Activated CD4-positive, alpha-beta T cell treated with anti-CD3 and anti-CD28 coated beads for 36 hours (primary cell): ENCODE results near the gene SYNDIG1. TPM values are rescaled to one million over a fixed set of nuclear protein-coding genes. Genes with fewer than 3 reads are reported as not detected.

Experiments used
- ATAC-seq: fragments of 200-7000 bp; cut with Tn5 transposase; one replicate; pipeline ENCODE4 v1.10.0; 2021; ENCODE audit warnings: mild to moderate bottlenecking, moderate library complexity
- CTCF ChIA-PET: fragments of 350-600 bp; sonication (Branson Sonifier 250); formaldehyde crosslinking; loops from one replicate; lab custom pipeline; 2021; ENCODE audit warnings: antibody characterized with exemption; lab: Charles Lee
- POLR2A ChIA-PET: fragments of 350-600 bp; sonication (Branson Sonifier 250); formaldehyde crosslinking; loops from one replicate; lab custom pipeline; 2021; ENCODE audit warnings: antibody characterized with exemption, inconsistent platforms; lab: Charles Lee
- DNase-seq: peaks from one replicate; pipeline ENCODE4 v3.0.0-alpha.2; 2020
- H3K27ac Mint-ChIP-seq: one replicate; pipeline ENCODE4 v1.8.0; 2021; ENCODE audit warnings: mixed read lengths
- H3K27me3 Mint-ChIP-seq: one replicate; pipeline ENCODE4 v1.8.0; 2021; ENCODE audit warnings: mixed read lengths
- H3K36me3 Mint-ChIP-seq: one replicate; pipeline ENCODE4 v1.8.0; 2021; ENCODE audit warnings: low read depth, mixed read lengths
- H3K4me1 Mint-ChIP-seq: one replicate; pipeline ENCODE4 v1.8.0; 2021; ENCODE audit warnings: mixed read lengths
- H3K4me3 Mint-ChIP-seq: one replicate; pipeline ENCODE4 v1.8.0; 2021; ENCODE audit warnings: mild to moderate bottlenecking, moderate library complexity, mixed read lengths
- H3K9me3 Mint-ChIP-seq: one replicate; pipeline ENCODE4 v1.8.0; 2021; ENCODE audit warnings: low read depth, mixed read lengths
- intact Hi-C, 2 experiments: fragments of 100-400 bp; cut with DNase I in 1 of 2; cut with micrococcal nuclease in 1 of 2; formaldehyde crosslinking; loops; one replicate each; pipeline versions ENCODE4 v1.14.2 to v1.15.1; 2022 to 2024; cut with DNase I, micrococcal nuclease
- total RNA-seq, 2 experiments: library from RNA; stranded (reverse); gene quantifications; one replicate each; pipeline ENCODE4 v1.2.3, GENCODE V29; 2021

SYNDIG1 gene
- total RNA-seq, 2 experiments from 2014 or later = not detected

DNA sequence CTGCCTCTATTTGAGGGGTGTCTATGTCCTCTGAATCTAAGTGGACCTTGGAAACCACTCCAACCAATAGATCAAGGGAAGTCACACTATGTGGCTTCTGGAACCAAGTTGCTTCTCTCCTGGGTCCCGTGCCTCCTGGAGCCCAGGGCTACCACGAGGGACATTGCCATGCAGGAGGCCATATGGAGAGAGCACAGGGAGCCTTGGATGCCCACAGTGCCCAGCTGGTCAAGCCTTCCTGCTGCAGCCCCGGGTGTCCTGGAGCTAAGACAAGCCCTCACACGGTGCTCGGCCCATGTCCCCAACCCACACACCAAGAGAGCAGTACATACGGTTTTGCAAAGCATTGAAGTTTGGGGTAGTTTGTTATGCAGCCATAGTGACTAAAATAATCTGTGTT, 231.6 kb downstream of the SYNDIG1 start:
- H3K27ac Mint-ChIP-seq = no peak overlapping the region
- H3K27me3 Mint-ChIP-seq = no peaks in the 10 kb centered on the region
- H3K4me3 Mint-ChIP-seq = no peak overlapping the region
- DNase-seq = no peak
- no peaks in the 10 kb centered on the region for H3K4me1 Mint-ChIP-seq
- no peak for ATAC-seq
- ChIA-PET CTCF (interaction anchor here (0.7 kb wide), 1 partner anchor 464 kb away, joined by 3 read pairs; no protein-coding TSS in a partner anchor), POLR2A (no interaction called here)
- no peaks in the 10 kb centered on the region for H3K36me3 Mint-ChIP-seq
- no peaks in the 10 kb centered on the region for H3K9me3 Mint-ChIP-seq
- intact Hi-C loops = no loop called here

DNA sequence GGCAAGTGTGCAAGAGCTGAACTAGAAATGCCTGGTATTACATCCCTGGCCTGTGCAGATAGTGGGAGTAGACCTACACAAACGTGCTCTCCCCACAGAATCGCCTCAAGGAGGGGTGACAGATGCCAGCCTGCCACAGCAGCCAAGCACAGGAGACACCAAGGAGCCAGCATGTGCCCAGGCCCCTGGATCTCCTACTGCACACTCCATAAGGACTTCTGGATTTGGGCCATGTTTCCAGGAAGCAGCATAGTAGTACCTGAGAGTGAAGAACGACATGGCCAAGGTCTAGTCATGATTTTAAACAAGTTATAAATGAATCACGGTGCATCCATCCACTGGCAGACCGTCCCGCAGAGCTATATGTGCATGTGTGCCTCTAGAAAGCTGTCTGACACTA, 232.2 kb downstream of the SYNDIG1 start:
- H3K4me1 Mint-ChIP-seq = no peaks in the 10 kb centered on the region
- DNase-seq (no peak), ATAC-seq (no peak)
- no peaks in the 10 kb centered on the region for H3K27me3 Mint-ChIP-seq
- intact Hi-C loops = no loop called here
- H3K36me3 Mint-ChIP-seq = no peaks in the 10 kb centered on the region
- CTCF ChIA-PET = interaction anchor here (0.7 kb wide), 1 partner anchor 464 kb away, joined by 3 read pairs; no protein-coding TSS in a partner anchor
- H3K4me3 Mint-ChIP-seq = no peak overlapping the region
- POLR2A ChIA-PET = no interaction called here
- no peak overlapping the region for H3K27ac Mint-ChIP-seq
- no peaks in the 10 kb centered on the region for H3K9me3 Mint-ChIP-seq

DNA sequence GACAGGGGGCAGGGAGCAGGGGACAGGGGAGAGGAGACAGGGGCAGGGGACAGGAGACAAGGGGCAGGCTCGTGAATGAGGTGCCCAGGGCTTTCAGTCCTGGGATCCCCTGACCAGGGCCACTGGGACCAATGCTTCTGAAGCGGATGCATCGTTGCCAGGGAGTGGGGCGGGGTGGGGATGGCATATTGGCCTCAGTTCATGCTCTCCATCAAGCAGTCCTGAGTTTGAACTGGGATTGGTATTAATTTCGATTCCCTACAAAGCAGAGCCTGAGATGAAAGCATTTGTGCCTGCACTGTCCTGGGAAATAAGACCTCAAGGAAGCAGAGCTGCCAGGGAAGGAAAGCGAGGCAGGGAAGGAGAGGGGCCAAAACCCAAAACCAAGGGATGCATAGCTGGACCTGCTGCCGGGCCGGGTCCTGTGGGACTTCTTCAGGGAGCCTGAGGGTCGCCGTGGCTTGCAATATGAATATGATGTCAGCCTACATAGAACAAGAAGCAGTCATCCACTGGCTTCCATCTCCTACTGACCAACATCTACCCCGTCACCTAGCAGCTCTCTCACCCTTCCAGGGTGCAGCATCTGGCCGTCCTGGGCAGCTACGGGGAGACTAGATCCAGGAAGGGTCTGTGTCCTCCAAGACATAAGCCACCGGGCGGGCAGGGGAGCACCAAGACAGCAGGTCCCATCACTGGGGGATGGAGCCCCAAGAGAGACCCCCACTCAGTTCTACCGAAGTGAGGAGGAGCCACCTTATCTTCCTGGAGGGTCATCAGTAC, 233.3 kb downstream of the SYNDIG1 start:
- ChIA-PET POLR2A (no interaction called here), CTCF (no interaction called here)
- DNase-seq (no peak), ATAC-seq (no peak)
- Mint-ChIP-seq H3K27me3 (no peaks in the 10 kb centered on the region), H3K9me3 (no peaks in the 10 kb centered on the region), H3K4me1 (no peaks in the 10 kb centered on the region), H3K36me3 (no peaks in the 10 kb centered on the region), H3K4me3 (no peak overlapping the region), H3K27ac (no peak overlapping the region)
- intact Hi-C loops = no loop called here

DNA sequence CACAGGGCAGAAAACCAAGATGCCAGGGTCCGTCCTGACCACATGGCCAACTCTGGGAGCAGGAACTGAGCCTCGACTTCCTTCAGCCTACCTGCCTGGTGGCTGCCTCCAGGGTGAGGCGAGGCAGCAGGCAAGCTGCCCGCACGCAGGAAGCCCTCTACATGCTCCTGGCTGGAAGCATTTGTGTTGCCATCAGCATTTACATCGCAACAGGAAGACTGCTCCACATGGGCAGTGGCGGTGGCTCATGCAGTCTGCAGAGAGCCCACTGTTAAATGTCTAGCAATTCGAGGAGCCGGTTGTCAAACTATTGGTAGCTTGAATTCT, 233.8 kb downstream of the SYNDIG1 start:
- POLR2A ChIA-PET = no interaction called here

DNA sequence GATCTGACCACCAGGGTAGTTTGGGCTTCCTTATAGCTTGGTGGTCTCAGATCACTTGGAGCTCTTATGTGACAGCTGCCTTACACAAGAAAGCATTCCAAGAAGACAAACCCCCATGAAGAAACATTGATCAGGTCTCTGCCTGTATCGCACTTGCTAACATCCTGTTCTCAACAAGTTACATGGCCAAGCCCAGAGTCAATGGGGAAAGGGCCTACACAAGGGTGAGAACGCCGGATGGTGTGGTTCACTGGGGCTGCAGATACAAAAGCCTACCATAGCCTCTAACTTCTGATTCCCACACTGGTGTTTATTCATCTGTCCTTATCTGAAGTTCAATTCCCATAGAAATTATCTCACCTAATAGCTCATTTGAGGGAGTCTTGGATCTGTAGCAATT, 235.5 kb downstream of the SYNDIG1 start:
- POLR2A ChIA-PET = no interaction called here
- intact Hi-C loops = no loop called here
- no peak overlapping the region for H3K4me3 Mint-ChIP-seq
- no peaks in the 10 kb centered on the region for H3K4me1 Mint-ChIP-seq
- H3K36me3 Mint-ChIP-seq = no peaks in the 10 kb centered on the region
- no peaks in the 10 kb centered on the region for H3K9me3 Mint-ChIP-seq
- DNase-seq (no peak), ATAC-seq (no peak)
- CTCF ChIA-PET = no interaction called here
- no peak overlapping the region for H3K27ac Mint-ChIP-seq
- H3K27me3 Mint-ChIP-seq = no peaks in the 10 kb centered on the region

More for the DNA sequence above, 233.8 kb downstream of the SYNDIG1 start:
- Mint-ChIP-seq H3K36me3 (no peaks in the 10 kb centered on the region), H3K4me3 (no peak overlapping the region), H3K4me1 (no peaks in the 10 kb centered on the region), H3K9me3 (no peaks in the 10 kb centered on the region), H3K27me3 (no peaks in the 10 kb centered on the region), H3K27ac (no peak overlapping the region)
- CTCF ChIA-PET = no interaction called here
- intact Hi-C loops = no loop called here
- ATAC-seq (no peak), DNase-seq (no peak)

DNA sequence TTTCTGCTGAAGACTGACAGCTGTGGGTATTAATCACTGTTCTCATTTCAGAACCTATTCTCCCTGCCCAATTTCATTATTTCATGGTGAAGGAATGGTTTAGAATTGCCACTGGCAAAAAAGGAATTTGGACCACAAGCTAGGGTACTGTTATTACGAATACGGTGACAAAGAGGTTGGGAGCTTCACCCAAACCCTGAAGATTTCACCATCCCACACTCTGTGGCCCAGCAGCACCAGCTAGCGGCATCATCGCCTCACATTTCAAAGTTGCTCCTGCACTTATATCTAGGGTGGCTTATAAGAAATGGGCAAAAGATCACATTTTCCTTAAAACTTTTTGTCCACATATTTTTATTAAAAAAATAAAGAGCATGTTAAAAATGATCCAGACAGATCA, 236.1 kb downstream of the SYNDIG1 start:
- no peak overlapping the region for H3K4me3 Mint-ChIP-seq
- H3K4me1 Mint-ChIP-seq = no peaks in the 10 kb centered on the region
- POLR2A ChIA-PET = no interaction called here
- H3K27me3 Mint-ChIP-seq = no peaks in the 10 kb centered on the region
- CTCF ChIA-PET = no interaction called here
- DNase-seq (no peak), ATAC-seq (no peak)
- no peaks in the 10 kb centered on the region for H3K36me3 Mint-ChIP-seq
- no peak overlapping the region for H3K27ac Mint-ChIP-seq
- intact Hi-C loops = no loop called here
- H3K9me3 Mint-ChIP-seq = no peaks in the 10 kb centered on the region

DNA sequence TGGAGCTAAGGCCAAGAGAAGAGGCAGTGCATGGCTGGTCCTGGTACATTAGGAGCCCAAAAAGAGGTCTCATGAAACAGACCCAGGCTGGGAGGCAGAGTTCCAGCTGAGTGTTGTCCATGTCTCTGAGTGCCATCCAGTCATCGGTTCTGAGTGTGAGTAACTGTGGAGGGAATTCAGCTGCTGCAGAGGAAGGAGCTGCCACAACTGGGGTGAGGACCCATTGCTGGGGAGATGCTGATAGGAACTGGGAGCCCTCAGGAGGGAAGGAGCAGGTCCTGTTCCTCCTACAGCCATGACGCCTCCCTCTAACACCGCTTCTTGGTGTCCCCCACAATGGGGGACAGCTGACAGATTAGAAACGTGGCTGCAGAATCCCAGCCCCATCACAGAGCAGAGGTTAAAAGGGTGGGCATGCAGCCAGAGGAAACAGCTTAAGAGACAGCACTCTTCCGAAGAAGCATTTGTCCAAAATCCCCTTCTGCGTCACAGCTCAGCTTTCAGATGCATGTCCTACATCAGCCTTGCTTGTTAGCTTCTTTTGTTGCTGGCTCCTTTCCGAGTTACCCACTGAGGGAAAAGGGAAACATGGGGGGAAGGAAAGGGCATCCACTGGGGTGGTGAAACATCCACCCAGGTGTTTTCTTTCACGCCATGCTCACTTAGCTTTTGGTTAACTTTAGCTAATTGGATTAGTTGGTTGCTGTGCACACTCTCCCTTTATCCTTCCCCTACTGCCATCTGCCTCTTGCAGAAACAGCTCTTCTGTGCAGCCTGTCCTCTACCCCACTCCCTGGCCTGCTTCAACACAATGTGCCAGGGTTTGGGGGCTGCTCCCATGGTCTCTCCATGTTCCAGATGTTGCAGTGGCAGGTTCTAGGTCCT, 239.2 kb downstream of the SYNDIG1 start:
- Mint-ChIP-seq H3K36me3 (no peaks in the 10 kb centered on the region), H3K27ac (no peak overlapping the region), H3K4me1 (no peaks in the 10 kb centered on the region), H3K4me3 (no peak overlapping the region), H3K9me3 (no peaks in the 10 kb centered on the region), H3K27me3 (peaks cover 3% of the 10 kb centered on the region)
- DNase-seq (no peak), ATAC-seq (no peak)
- intact Hi-C loops = no loop called here
- POLR2A ChIA-PET = no interaction called here
- CTCF ChIA-PET = interaction anchor here (1.0 kb wide), 1 partner anchor 17 kb away, joined by 5 read pairs; no protein-coding TSS in a partner anchor
